ENCODE data around the gene SERP2. TPM values are rescaled to one million over a fixed set of nuclear protein-coding genes. Genes with fewer than 3 reads are reported as not detected.
A peak's percentile ranks its signal among the peaks of the same experiment; 100 is the strongest.
"Not testable (repeated sequence)": the region's sequence is repeated elsewhere in the genome, so short reads cannot be mapped to it uniquely, and the experiment has no call there.

SERP2 gene
- total RNA-seq = 8.0 and 8.1 TPM in 2 replicates

- no peak for DNase-seq (ENCODE audit: low read depth)
These were observed at the start of gene SERP2 for GRCh38 chr13:44373601-44374347. Gene SERP2, plus strand, starts transcription at chr13:44373824. Its CDS starts 202 bp downstream, at chr13:44374026.

- DNase-seq (ENCODE audit: low read depth) = no peak
These were observed 46.7 kb upstream of the SERP2 start for GRCh38 chr13:44326961-44327360.

- DNase-seq (ENCODE audit: low read depth) = not testable (repeated sequence)
These were observed 44.6 kb upstream of the SERP2 start for GRCh38 chr13:44329041-44329440.

- DNase-seq (ENCODE audit: low read depth) = no peak
These were observed 43.6 kb upstream of the SERP2 start for GRCh38 chr13:44329909-44330545.

- DNase-seq (ENCODE audit: low read depth) = no peak
These were observed 42.2 kb upstream of the SERP2 start for GRCh38 chr13:44331446-44331845.

- DNase-seq (ENCODE audit: low read depth) = peak; percentile 67
These were observed 41.4 kb upstream of the SERP2 start for GRCh38 chr13:44331912-44332851.

GRCh38 chr13:44333950-44334655 is 39.5 kb upstream of the SERP2 start:
- DNase-seq (ENCODE audit: low read depth) = no peak

GRCh38 chr13:44334751-44335150 is 38.9 kb upstream of the SERP2 start:
- no peak for DNase-seq (ENCODE audit: low read depth)

- DNase-seq (ENCODE audit: low read depth) = no peak
These were observed 36.7 kb upstream of the SERP2 start for GRCh38 chr13:44336934-44337333.

- no peak for DNase-seq (ENCODE audit: low read depth)
These were observed 36.0 kb upstream of the SERP2 start for GRCh38 chr13:44337581-44337980.

GRCh38 chr13:44340508-44340907 is 33.1 kb upstream of the SERP2 start:
- no peak for DNase-seq (ENCODE audit: low read depth)

GRCh38 chr13:44342741-44343140 is 30.9 kb upstream of the SERP2 start:
- no peak for DNase-seq (ENCODE audit: low read depth)

GRCh38 chr13:44346534-44346933 is 27.1 kb upstream of the SERP2 start:
- no peak for DNase-seq (ENCODE audit: low read depth)

- peak; percentile 50 for DNase-seq (ENCODE audit: low read depth)
These were observed 26.3 kb upstream of the SERP2 start for GRCh38 chr13:44347301-44347700.

- no peak for DNase-seq (ENCODE audit: low read depth)
These were observed 25.7 kb upstream of the SERP2 start for GRCh38 chr13:44347949-44348348.

GRCh38 chr13:44350775-44351504 is 22.7 kb upstream of the SERP2 start:
- peak; percentile 91 for DNase-seq (ENCODE audit: low read depth)

GRCh38 chr13:44351505-44351854 is 22.1 kb upstream of the SERP2 start:
- DNase-seq (ENCODE audit: low read depth) = no peak

- DNase-seq (ENCODE audit: low read depth) = no peak
These were observed 21.4 kb upstream of the SERP2 start for GRCh38 chr13:44352202-44352601.

- DNase-seq (ENCODE audit: low read depth) = peak; percentile 41
These were observed 21.0 kb upstream of the SERP2 start for GRCh38 chr13:44352671-44353070.

- no peak for DNase-seq (ENCODE audit: low read depth)
These were observed 19.3 kb upstream of the SERP2 start for GRCh38 chr13:44354331-44354730.

GRCh38 chr13:44354884-44355283 is 18.7 kb upstream of the SERP2 start:
- no peak for DNase-seq (ENCODE audit: low read depth)
